ENCODE measurements around the gene IPO9. TPM values are rescaled to one million over a fixed set of nuclear protein-coding genes. Genes with fewer than 3 reads are reported as not detected.

Gene IPO9
- total RNA-seq, 1 donor from 2014 or later = 47.1 TPM

DNA sequence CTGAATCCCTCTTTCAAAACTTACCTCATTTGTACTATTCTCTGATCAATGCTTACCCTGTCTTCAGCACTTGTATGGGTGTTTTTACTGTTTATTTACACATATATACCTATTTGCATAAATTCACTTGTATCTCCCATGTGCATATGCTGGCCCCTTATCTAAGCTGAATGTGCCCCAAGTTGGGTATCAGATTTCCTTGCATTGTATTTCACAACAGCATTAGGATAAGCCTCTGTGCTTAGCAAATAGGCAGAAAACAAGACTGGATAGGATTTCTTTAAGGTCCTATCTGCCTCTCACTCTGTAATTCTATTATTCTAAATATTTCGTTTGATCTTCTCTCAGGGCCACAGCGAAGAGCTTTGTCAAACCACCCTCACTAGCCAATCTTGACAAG, 45.9 kb upstream of the IPO9 start:
- Mint-ChIP-seq H3K9me3 (ENCODE audit: low read depth) (no peaks in the 10 kb centered on the region), H3K27me3 (ENCODE audit: low read depth) (no peaks in the 10 kb centered on the region), H3K36me3 (ENCODE audit: low read depth) (peaks cover 59% of the 10 kb centered on the region), H3K27ac (ENCODE audit: unreplicated experiment) (peak overlapping the region; percentile 41), H3K4me1 (ENCODE audit: low read depth) (peaks cover 54% of the 10 kb centered on the region), H3K4me3 (ENCODE audit: unreplicated experiment) (no peak overlapping the region)
- TF ChIP-seq, protein P1, sequence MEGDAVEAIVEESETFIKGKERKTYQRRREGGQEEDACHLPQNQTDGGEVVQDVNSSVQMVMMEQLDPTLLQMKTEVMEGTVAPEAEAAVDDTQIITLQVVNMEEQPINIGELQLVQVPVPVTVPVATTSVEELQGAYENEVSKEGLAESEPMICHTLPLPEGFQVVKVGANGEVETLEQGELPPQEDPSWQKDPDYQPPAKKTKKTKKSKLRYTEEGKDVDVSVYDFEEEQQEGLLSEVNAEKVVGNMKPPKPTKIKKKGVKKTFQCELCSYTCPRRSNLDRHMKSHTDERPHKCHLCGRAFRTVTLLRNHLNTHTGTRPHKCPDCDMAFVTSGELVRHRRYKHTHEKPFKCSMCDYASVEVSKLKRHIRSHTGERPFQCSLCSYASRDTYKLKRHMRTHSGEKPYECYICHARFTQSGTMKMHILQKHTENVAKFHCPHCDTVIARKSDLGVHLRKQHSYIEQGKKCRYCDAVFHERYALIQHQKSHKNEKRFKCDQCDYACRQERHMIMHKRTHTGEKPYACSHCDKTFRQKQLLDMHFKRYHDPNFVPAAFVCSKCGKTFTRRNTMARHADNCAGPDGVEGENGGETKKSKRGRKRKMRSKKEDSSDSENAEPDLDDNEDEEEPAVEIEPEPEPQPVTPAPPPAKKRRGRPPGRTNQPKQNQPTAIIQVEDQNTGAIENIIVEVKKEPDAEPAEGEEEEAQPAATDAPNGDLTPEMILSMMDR (IDR thresholded peaks at IDR 0.05) = no peak
- no peak for DNase-seq (ENCODE audit: low spot score)

DNA sequence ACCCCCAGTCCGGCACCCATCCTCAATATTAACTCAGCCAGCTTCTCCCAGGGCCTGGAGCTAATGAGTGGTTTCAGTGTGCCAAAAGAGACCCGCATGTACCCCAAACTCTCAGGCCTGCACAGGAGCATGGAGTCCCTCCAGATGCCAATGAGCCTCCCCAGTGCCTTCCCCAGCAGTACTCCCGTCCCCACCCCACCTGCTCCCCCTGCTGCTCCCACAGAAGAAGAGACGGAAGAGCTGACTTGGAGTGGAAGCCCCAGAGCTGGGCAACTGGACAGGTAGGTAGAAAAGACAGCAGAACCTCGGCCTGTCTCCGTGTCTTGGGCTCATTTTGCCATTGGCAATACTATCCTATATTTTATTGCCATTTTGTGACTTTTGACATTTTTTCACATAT, 45.4 kb upstream of the IPO9 start:
- Mint-ChIP-seq H3K27me3 (ENCODE audit: low read depth) (no peaks in the 10 kb centered on the region), H3K27ac (ENCODE audit: unreplicated experiment) (no peak overlapping the region), H3K9me3 (ENCODE audit: low read depth) (no peaks in the 10 kb centered on the region), H3K4me3 (ENCODE audit: unreplicated experiment) (no peak overlapping the region), H3K4me1 (ENCODE audit: low read depth) (peaks cover 52% of the 10 kb centered on the region), H3K36me3 (ENCODE audit: low read depth) (peaks cover 64% of the 10 kb centered on the region)
- TF ChIP-seq, protein P1 (IDR thresholded peaks at IDR 0.05) = peak; percentile 29
- DNase-seq (ENCODE audit: low spot score) = no peak

DNA sequence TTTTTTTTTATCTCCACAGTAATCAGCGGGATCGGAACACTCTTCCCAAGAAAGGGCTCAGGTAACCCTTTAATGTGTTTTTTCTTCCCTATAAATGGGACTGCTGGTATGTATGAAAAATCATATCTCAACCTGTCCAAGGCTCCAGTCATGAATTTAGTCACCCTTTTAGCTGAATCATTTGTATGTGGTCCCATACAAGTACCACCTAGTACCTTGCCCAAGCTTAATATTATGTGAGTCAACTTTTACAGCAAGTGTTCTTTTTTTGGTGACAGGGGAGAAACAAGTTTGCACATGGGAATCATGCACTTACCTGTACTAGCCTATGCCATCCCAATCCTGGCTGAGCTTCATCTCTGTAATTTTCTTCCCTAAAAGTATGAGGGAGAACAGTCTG, 43.7 kb upstream of the IPO9 start:
- Mint-ChIP-seq H3K4me1 (ENCODE audit: low read depth) (peaks cover 53% of the 10 kb centered on the region), H3K9me3 (ENCODE audit: low read depth) (no peaks in the 10 kb centered on the region), H3K36me3 (ENCODE audit: low read depth) (peaks cover 81% of the 10 kb centered on the region), H3K4me3 (ENCODE audit: unreplicated experiment) (no peak overlapping the region), H3K27ac (ENCODE audit: unreplicated experiment) (peak overlapping the region; percentile 9), H3K27me3 (ENCODE audit: low read depth) (no peaks in the 10 kb centered on the region)
- no peak for DNase-seq (ENCODE audit: low spot score)
- TF ChIP-seq, protein P1 (IDR thresholded peaks at IDR 0.05) = no peak

GRCh38 chr1:201786824-201787223, 42.1 kb upstream of the IPO9 start:
- Mint-ChIP-seq H3K27me3 (ENCODE audit: low read depth) (no peaks in the 10 kb centered on the region), H3K4me3 (ENCODE audit: unreplicated experiment) (no peak overlapping the region), H3K36me3 (ENCODE audit: low read depth) (peaks cover 83% of the 10 kb centered on the region), H3K9me3 (ENCODE audit: low read depth) (no peaks in the 10 kb centered on the region), H3K27ac (ENCODE audit: unreplicated experiment) (no peak overlapping the region), H3K4me1 (ENCODE audit: low read depth) (peaks cover 53% of the 10 kb centered on the region)
- DNase-seq (ENCODE audit: low spot score) = no peak
- TF ChIP-seq, protein P1 (IDR thresholded peaks at IDR 0.05) = no peak

DNA sequence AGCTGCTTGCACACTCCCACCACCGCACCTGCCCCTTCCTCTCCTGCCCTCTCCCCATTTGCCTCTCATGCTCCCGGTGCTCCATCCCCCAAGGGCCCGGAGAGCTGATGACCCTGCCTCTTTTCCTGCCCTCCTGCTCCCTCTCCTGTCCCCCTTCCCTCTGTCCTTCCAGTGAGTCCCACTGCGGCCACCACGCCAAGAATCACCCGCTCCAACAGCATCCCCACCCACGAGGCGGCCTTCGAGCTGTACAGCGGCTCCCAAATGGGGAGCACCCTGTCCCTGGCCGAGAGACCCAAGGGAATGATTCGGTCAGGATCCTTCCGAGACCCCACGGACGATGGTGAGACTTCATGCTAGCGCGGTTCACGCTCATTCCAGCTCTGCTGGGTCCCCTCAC, 40.7 kb upstream of the IPO9 start:
- peaks cover 63% of the 10 kb centered on the region for H3K4me1 Mint-ChIP-seq (ENCODE audit: low read depth)
- H3K27me3 Mint-ChIP-seq (ENCODE audit: low read depth) = no peaks in the 10 kb centered on the region
- peak overlapping the region; percentile 78 for H3K27ac Mint-ChIP-seq (ENCODE audit: unreplicated experiment)
- DNase-seq (ENCODE audit: low spot score) = no peak
- no peaks in the 10 kb centered on the region for H3K9me3 Mint-ChIP-seq (ENCODE audit: low read depth)
- peaks cover 70% of the 10 kb centered on the region for H3K36me3 Mint-ChIP-seq (ENCODE audit: low read depth)
- no peak overlapping the region for H3K4me3 Mint-ChIP-seq (ENCODE audit: unreplicated experiment)
- TF ChIP-seq, protein P1 (IDR thresholded peaks at IDR 0.05) = no peak
